Fibroblast of skin of right biceps (primary cell): ENCODE measurements around the gene ORC4.
A peak's percentile ranks its signal among the peaks of the same experiment; 100 is the strongest.

Experiments
- DNase-seq: peaks from one replicate; pipeline ENCODE4 v3.0.0-alpha.2; 2013

ORC4 gene

DNA sequence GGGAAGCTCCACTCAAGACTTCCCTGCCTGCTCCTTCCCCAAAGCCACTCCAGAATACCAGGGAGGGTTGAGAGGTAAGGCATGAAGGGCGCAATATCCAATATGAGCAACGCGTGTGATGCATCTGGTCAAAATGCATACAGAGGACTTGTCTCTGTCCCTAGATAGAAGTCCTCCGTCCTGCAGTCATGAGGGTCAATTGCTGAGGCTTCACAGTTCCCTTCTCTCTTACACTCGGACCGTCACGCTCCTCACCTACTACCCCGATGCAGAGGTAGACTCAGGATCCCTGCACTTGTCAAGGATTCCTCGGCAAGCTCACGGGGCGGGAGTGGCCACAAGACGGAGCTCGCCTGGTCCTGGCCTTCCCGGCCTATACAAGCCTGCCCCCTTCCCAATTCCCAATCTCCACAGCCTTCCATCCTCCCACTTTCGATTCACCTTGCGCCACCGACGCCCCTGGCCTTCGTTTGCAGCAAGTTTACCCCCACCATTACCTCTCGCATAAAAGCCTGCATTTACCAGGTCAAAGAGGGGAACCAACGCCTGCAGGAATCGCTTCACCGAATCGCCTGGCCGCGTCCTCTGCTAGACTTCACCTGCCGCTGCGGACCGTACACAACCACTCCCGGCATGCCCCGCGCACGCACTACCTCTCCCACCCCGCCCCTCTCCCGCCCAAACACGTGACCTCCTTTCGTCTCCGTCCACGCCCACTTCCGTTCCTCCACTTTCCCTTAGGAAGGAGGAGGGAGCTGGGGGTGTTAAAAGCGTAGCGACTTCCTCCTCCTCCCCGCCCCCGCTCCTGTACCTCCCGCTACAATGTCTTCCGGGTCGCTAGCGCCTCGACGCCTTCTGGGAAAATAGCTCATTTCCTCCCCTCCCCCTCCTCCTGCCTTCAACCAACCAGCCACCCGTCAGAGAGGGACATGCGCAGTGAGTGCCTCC lies at the start of gene ORC4:
ORC4 (minus strand) TSS at position 627 of the 948 bp plus-strand sequence. CDS start 44,779 bp downstream, outside the sequence.
- peak; percentile 100 for DNase-seq

DNA sequence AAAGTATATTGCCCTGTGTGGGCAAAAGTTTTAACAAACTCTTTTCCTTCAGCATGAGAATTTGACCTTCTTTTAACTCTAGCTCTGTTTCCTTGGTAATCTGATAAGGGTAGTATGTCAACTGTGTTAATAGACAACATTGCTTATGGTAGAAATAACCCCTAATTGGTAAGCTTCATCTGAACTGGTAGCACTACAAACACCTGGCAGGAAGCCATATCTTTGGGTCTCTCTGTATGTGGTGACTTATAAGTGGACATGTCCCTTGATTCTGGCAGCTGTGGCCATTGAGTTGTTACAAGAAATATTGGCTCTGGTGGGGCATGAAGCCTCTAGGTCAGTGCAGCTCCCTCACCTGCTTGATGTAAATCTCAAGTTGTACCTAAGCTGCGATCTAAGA lies 47.3 kb upstream of the ORC4 start:
- DNase-seq = no peak

DNA sequence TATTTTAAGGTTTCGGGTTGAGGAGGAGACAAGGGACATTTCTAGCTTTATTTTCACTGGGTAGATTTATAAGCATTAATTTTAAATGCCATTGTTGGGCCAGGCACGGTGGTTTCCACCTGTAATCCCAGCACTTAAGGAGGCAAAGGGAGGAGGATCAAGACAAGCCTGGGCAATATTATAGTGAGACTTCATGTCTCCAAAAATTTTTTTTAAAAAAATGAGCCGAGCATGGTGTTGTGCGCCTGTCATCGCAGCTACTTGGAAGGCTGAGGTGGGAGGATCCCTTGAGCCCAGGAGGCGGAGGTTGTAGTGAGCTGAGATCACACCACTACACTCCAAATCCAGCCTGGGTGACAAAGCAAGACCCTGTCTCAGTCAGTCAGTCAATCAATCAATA lies 45.4 kb upstream of the ORC4 start:
- no peak for DNase-seq

DNA sequence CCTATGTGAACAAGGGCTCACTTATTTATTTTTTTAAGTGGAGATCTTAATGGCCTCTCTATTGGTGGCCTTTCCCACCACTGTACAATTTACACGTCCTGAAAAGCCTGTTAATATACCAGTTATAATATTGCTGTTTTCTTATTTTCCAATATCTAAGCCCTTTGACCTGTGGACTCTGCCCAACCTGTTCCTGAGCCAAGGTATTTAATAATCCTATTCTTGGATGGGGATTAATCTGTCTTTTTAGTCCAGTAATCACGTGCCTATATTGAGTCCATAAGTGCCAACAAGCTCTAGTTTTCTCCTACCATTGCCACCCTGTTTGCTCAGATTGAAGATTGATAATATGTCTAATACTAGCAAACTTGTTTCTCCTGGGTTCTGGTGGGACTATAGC lies 43.1 kb upstream of the ORC4 start:
- no peak for DNase-seq

DNA sequence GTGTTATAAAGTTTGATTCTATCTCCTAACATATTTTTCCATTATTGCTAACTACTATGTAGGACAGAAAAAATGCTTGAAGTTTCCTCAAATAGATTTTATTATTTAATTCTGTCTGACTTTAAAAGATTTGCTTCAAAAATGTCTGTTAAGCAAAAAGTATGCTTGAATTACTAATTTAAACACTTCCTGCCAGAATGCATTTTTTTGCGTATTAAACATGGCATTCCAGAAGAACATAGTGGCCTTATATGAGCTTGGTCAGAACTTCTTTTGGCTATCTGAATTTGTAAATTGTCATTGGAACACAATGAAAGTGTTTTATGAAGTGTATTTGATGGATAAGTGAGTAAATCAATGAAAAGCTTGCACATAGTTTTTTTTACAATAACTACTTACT lies 38.1 kb upstream of the ORC4 start:
- DNase-seq = peak; percentile 33

DNA sequence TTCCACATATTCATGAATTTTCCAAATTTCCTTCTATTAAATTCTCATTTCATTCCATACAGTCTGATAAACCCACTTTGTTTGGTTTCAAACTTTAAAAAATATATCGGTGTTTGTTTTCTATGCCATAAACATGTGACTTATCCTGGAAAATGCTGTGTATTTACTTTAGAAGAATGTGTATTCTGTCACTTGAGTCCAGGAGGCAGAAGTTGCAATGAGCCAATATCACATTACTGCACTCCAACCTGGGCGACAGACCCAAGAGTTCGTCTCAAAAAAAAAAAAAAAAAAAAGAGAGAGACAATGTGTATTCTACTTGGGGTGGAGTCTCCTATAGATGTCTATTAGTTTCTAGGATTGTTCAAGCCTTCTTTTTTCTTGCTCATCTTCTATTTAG lies 32.1 kb upstream of the ORC4 start:
- DNase-seq = no peak

DNA sequence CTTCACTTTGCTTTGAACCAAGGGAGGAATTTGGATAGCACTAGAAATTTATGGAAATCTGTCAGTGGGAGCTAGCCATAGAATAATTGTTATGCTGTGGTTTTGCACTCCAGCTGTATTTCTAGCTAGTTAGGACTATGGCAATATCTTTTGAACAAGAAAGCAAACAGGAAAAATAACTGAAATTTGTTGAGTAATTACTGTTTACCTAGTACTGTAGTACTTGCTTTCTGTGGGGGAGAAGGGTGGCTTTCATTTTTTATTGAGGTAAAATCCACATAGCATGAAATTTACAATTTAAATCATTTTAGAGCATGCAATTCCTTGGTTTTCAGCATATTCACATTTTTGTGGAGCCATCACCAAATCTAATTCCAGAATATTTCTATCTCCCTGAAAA lies 28.7 kb upstream of the ORC4 start:
- no peak for DNase-seq

DNA sequence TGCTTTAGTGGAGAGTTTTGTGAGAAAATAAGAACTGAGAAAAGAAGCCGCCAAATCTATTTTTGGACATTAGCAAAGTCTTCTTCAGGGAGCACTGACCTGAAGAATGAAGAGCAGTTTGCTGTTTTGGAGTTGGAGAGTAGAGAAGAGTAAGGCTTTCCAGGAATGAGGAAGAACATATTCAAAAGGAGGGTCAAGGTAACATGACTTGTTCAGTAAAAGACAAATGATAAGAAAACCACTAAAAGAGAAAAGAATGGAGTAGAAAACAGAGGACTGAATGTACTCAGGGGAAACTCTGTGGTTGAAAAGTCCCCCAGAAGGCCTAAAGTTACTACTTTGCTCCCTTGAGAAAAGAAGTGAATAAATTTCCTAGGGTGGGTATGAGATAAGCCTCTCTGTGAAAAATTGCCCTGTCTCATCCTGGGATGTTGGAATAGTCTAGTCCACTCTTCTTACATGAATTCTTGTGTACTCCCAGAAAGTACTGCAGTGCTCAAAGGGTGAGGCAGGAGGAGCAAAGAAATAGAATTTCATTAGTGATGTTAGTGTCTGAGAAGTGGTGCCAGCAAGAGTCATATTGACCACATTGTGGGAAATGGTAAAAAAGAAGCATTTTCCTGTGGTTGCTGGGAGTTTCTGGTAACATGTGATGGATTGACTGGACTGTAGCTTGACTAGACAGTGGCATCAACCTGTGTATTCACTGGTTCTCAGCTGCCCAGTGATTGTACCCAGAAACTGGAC lies 28.1 kb upstream of the ORC4 start:
- peak; percentile 9 for DNase-seq

DNA sequence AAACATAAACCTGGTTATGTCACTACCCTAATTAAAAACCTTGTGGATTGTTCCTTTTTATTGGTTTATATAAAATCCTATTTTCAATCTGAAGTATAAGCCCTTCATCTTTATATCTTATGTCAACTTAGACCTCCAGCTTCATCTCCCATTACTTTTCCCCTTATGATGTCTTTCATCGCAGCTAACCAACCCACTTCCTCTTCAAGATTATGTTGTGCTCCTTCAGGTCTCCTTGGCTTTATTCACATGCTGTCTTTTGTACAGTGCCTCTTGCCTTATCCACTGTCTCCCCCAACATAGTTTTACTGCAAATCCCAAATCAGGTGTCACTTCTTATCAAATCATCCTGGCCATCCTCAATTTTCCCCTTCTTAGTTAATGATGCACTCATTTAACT lies 26.3 kb upstream of the ORC4 start:
- no peak for DNase-seq

DNA sequence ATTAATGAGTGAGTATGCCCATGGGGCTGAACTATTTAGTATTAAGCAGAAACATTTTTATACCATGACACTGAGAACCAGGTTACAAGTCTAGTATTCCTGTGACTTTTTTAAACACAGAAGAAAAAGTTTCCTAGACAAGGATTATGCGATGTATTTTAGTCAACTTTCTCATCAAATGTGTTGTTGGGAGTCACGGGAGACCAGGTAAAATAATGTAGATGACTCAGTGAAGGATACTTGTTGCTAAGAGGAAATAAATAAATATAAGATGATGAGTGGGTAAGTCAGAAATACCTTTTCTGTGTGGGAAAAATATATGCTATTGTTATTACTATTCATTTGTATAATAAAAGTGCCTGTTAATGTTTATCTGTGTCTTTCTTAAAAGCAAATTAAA lies 23.8 kb upstream of the ORC4 start:
- no peak for DNase-seq

DNA sequence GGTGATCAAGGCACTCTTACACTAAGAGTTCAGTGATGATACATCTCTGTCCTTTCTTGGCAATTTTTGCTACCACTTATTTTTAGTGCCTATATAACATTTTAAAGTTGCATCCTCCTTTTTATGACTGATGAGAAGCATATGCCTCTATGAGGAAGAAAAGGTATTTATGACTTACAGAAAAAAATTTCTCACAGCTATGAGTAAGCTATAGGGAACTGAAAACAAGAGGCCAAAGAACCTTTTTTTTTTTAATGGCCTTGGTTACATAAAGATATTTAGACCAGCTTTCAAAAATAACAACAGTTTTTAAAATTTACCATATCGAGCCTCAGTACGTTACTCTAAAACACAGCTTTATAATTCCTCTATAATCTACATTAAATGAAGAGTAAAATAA lies 21.7 kb upstream of the ORC4 start:
- DNase-seq = peak; percentile 61

DNA sequence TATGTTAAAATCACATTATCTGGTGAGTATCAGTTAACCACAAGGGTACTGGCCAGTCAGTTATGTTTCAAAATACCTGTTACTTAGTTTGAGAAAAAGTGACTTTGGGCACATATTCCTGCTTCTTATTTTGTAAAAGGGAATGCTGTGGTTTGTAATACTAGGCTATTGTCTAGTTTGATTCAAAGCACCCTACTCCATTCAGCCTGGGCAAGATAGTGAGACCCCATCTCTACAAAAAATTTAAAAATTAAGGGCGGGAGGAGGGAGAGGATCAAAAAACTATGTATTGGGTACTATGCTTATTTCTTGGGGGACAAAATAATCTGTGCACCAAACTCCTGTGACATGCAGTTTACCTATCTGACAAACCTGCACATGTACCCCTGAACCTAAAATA lies 19.2 kb upstream of the ORC4 start:
- DNase-seq = no peak

DNA sequence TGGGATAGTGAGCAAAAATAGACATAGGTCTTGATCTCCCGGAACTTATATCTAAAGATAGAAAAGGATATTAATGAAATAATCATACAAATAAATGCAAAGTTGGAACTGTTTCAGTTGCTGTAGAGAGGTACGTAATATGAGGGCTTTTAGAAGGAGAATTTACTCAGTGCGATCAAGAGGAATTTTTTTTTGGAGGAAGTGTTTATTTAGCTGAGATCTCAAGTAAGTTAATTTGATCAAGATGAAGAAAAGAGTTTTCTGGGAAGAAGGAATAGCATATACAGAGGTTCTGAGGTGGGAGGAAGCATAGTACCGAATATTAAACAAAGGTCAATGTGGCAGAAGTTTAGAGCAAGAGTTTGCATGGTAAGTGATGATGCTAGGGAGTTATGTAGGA lies 11.7 kb upstream of the ORC4 start:
- no peak for DNase-seq

DNA sequence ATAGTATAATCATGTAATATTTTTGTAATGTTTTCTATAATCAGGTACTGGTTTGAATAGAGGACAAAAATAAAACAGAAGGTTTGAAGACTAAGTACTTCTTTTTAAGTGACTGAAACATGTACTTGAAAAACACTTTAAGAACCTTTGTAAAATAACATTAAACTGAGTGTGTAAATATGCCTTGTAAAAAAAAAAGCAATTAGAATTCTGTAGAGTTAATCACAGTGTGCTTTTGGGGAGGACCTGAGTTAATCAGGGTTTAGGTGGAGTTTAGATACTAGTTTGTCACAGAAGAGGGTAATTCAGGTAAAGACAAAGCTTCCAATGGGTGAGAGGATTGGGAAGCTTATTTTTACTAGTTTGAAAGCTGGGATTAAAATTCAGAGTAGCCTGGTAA lies 10.6 kb upstream of the ORC4 start:
- DNase-seq = no peak

DNA sequence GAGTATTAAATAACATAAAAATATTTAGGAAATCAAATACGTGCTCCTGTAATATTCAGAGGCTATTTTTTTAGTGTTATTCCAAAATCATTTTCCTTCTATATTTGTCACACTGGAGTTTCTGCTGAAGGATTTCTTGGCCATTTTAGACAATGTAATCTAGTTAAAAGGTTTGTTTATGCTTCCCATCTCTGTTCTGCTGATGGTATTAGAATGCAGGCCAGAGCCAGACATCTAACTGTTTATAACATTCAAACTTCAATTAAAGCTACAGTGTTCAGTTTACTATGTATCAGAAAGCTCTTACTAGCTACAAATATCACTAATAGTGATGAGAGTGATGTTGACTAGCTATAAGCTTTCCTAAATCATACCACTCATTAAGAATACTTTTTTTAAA lies 8.2 kb upstream of the ORC4 start:
- no peak for DNase-seq

DNA sequence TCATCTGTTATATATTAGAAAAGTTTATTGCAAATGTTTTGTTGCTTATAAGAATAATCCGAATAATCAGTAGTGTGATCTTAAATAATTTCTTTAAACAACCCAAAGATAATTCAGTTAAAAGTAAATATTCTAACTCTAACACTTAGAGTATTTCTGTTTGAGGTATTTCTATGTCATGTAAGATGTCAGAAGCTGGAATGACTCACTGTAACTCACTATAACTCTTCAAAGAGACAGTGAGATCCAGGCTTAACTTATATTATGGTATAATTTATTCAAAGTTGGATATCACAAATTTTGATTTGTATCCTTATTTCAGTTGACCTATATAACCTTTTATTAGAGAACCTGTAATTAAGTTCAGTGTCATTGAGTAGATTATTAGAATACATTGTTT lies 7.3 kb upstream of the ORC4 start:
- DNase-seq = peak; percentile 6

DNA sequence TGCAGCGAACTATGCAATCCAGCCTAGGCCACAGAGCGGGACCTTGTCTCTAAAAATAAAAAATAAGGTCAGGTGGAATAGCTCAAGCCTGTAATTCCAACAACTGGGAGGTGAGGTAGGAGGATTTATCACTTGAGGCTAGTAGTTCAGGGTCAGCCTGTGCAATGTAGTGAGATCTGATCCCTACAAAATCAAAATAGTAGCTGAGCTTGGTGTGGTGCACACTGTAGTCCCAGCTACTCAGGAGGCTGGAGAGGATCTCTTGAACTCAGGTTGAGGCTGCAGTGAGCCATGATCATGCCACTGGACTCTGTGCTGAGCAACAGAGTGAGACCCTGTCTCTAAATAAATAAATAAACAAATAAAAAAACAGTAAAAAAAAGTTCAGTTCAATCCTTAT lies 6.0 kb upstream of the ORC4 start:
- DNase-seq = no peak

DNA sequence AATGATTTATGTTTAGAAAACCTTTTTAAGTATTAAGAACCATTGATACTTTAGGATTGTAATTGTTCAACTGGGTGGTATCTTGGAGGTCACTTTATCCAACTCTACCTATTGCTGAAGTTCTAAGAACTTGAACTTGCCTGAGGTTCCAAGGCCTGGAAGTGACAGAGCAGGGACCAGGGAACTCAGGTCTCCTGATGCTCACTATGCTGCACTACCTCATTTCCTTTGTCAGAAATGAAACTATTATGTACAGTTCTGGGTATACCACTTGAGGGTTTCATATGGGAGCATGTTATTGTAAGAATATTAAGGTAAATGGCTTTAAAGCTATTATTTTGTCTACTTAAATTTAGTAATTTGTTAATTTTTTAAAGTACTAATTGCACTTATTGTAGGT lies 3.3 kb upstream of the ORC4 start:
- no peak for DNase-seq

DNA sequence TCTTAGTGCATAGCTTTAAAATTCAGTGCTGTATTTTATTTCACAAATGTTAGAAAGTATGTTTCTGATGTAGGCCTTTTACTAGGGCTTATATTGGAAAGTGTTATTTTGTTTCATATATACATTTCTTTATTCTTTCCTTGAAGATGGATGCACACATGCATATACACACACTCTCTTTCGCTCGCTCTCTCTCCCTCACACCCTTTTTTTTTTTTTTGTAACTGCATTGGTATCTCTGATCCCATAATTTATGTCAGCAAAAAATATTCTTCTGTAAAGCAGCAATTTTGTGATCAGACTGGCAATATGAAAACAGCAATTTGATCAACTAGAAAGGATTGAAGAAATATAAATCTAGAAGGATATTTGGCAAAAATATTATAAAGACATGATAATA lies 2.3 kb upstream of the ORC4 start:
- no peak for DNase-seq

DNA sequence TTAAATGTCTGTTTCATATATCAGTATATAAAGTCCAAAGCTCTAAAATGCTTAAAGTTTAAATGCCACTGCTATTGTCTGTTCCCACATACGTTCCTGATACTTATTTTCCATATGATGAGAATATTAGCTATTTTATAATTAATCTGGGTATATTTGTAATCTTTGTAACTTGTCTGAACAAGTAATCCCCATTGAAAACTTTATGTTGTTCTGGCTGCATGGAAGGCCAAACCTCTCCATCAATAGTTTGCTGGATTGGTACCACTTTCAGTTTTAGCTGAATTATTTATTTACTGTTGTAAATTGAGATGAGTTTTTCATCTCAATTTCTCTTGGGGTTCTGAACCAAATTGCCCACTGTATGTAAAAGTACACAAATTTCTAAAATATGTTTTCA lies 1.8 kb upstream of the ORC4 start:
- no peak for DNase-seq

DNA sequence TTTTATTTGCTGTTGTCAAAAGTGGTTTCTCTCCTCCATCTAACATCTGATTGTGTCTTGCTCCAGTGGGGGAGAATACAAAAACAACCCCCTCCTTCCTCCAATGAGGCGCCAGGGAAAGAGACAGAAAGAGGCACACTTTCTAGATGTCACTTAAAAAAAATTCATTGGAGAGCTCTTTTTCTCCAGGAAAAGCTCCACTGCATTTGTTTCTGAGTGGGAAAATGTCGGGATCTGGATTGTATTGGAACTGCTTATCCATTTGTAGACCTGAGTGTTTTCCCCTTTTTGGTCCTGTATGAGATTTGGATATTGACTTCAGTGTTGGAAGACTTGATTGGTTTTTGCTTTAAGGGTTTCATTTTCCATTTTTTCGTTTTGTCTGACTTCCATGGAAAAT lies 1.3 kb upstream of the ORC4 start:
- peak; percentile 7 for DNase-seq

DNA sequence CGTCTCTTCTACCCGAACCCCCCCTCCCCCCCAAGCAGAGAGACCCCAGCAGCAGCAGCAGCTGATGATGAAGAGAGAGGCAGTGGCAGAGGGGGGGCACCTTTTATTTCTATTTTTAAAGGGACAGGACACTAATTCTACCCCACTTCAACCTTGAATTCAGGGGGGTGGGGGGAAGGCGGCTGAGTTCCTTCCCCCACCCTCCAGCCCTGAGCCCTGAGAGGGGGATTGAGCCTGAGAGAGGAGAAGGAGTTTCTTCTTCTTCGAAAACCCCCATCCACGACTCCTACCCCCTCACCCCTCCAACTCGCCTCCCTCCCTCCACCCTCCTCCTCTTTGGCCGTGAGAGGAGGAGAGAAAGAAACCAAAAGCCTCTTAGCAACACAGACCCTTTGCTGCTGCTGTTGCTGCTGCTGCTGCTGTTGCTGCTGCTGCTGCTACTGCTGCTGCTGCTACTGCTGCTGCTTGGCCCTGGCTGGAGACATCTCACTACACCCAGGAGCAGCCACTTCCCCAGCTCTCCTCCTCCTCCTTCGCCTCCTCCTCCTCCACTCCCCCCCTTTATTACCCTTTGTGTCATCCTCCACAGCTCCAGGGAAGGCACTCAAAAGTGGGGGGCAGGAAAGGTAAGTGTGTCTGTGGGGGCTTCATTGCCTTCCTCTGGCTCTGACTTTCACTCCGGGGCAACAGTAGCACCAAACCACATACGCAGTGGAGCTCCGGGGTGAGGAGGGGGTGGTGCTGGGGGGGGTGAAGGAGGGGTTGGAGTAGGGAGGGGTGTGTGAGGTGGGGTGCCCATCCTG lies 723 bp upstream of the ORC4 start, which contains the start of gene MBD5:
MBD5 (plus strand) TSS at position 33 of the 803 bp plus-strand sequence.
- peak; percentile 63 for DNase-seq

DNA sequence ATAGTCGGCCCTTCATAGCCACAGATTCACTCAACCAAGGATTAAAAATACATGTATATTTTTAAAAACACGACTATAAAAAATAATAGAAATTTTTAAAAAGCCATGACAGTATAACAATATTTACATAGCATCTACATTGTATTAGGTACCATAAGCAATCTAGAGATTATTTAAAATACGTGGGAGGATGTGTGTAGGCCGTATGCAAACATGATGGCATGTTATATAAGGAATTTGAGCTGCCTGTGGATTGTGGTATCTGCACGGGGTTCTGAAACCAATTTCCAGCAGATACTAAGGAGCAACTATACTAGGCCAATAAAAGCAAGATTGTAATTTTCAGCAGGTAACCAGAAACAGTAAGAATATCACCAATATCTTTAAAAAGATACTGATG lies 5.9 kb downstream of the ORC4 start:
- no peak for DNase-seq
